Measurements from ENCODE around the gene CLCN6. TPM values are rescaled to one million over a fixed set of nuclear protein-coding genes. Genes with fewer than 3 reads are reported as not detected.

CLCN6 gene
- total RNA-seq, result 27.8 and 30.4 TPM in 2 replicates
- long read RNA-seq, partial matches to known transcripts, result 3 of 9 reads
- long read RNA-seq, other reads (novel, unspliced or antisense), result 6 of 9 reads

GRCh38 chr1:11805422-11806306, at the start of gene CLCN6, which contains the start of gene MTHFR:
Gene CLCN6, plus strand, starts transcription at chr1:11806191. Its CDS starts 72 bp downstream, at chr1:11806263.
Gene MTHFR, minus strand, starts transcription at chr1:11805964. Its CDS starts 2,848 bp downstream, at chr1:11803116.
- no peaks in the 10 kb centered on the region for H3K27me3 Mint-ChIP-seq (ENCODE audit: unreplicated experiment)
- peak; percentile 100 for DNase-seq (ENCODE audit: extremely low spot score, unreplicated experiment)
- peak within 1 kb of the TSS; percentile 100 for H3K4me3 Mint-ChIP-seq (ENCODE audit: unreplicated experiment)
- H3K36me3 Mint-ChIP-seq (ENCODE audit: unreplicated experiment), result peaks cover 26% of the 10 kb centered on the region
- peak within 1 kb of the TSS; percentile 98 for H3K27ac Mint-ChIP-seq (ENCODE audit: unreplicated experiment)
- no peaks in the 10 kb centered on the region for H3K9me3 Mint-ChIP-seq (ENCODE audit: unreplicated experiment)
- peaks cover 65% of the 10 kb centered on the region for H3K4me1 Mint-ChIP-seq (ENCODE audit: unreplicated experiment)
- TF ChIP-seq CTCF (IDR thresholded peaks at IDR 0.05), result no peak

- DNase-seq (ENCODE audit: extremely low spot score, unreplicated experiment), result no peak
- no peak overlapping the region for H3K27ac Mint-ChIP-seq (ENCODE audit: unreplicated experiment)
- no peak for TF ChIP-seq CTCF (IDR thresholded peaks at IDR 0.05)
- peaks cover 28% of the 10 kb centered on the region for H3K27me3 Mint-ChIP-seq (ENCODE audit: unreplicated experiment)
- H3K36me3 Mint-ChIP-seq (ENCODE audit: unreplicated experiment), result no peaks in the 10 kb centered on the region
- H3K9me3 Mint-ChIP-seq (ENCODE audit: unreplicated experiment), result peaks cover 5% of the 10 kb centered on the region
- H3K4me3 Mint-ChIP-seq (ENCODE audit: unreplicated experiment), result no peak overlapping the region
- peaks cover 15% of the 10 kb centered on the region for H3K4me1 Mint-ChIP-seq (ENCODE audit: unreplicated experiment)
These were observed 48.9 kb upstream of the CLCN6 start for GRCh38 chr1:11757047-11757446.

GRCh38 chr1:11759791-11760190, 46.2 kb upstream of the CLCN6 start:
- Mint-ChIP-seq H3K36me3 (ENCODE audit: unreplicated experiment) (no peaks in the 10 kb centered on the region), H3K4me1 (ENCODE audit: unreplicated experiment) (peaks cover 1% of the 10 kb centered on the region), H3K27me3 (ENCODE audit: unreplicated experiment) (peaks cover 38% of the 10 kb centered on the region), H3K27ac (ENCODE audit: unreplicated experiment) (no peak overlapping the region), H3K4me3 (ENCODE audit: unreplicated experiment) (no peak overlapping the region), H3K9me3 (ENCODE audit: unreplicated experiment) (peaks cover 5% of the 10 kb centered on the region)
- TF ChIP-seq CTCF (IDR thresholded peaks at IDR 0.05), result no peak
- DNase-seq (ENCODE audit: extremely low spot score, unreplicated experiment), result no peak

GRCh38 chr1:11761285-11761684, 44.7 kb upstream of the CLCN6 start:
- peaks cover 1% of the 10 kb centered on the region for H3K4me1 Mint-ChIP-seq (ENCODE audit: unreplicated experiment)
- H3K27ac Mint-ChIP-seq (ENCODE audit: unreplicated experiment), result no peak overlapping the region
- peaks cover 32% of the 10 kb centered on the region for H3K27me3 Mint-ChIP-seq (ENCODE audit: unreplicated experiment)
- no peak for DNase-seq (ENCODE audit: extremely low spot score, unreplicated experiment)
- no peak overlapping the region for H3K4me3 Mint-ChIP-seq (ENCODE audit: unreplicated experiment)
- no peaks in the 10 kb centered on the region for H3K36me3 Mint-ChIP-seq (ENCODE audit: unreplicated experiment)
- no peak for TF ChIP-seq CTCF (IDR thresholded peaks at IDR 0.05)
- H3K9me3 Mint-ChIP-seq (ENCODE audit: unreplicated experiment), result peaks cover 5% of the 10 kb centered on the region

- H3K4me3 Mint-ChIP-seq (ENCODE audit: unreplicated experiment), result no peak within 1 kb of the TSS
- no peak for DNase-seq (ENCODE audit: extremely low spot score, unreplicated experiment)
- H3K27me3 Mint-ChIP-seq (ENCODE audit: unreplicated experiment), result peaks cover 27% of the 10 kb centered on the region
- peaks cover 1% of the 10 kb centered on the region for H3K4me1 Mint-ChIP-seq (ENCODE audit: unreplicated experiment)
- no peaks in the 10 kb centered on the region for H3K36me3 Mint-ChIP-seq (ENCODE audit: unreplicated experiment)
- H3K9me3 Mint-ChIP-seq (ENCODE audit: unreplicated experiment), result peaks cover 3% of the 10 kb centered on the region
- no peak within 1 kb of the TSS for H3K27ac Mint-ChIP-seq (ENCODE audit: unreplicated experiment)
- TF ChIP-seq CTCF (IDR thresholded peaks at IDR 0.05), result no peak
These were observed 44.0 kb upstream of the CLCN6 start, which contains the start of gene C1orf167 for GRCh38 chr1:11761988-11762406. Gene C1orf167, plus strand, starts transcription at chr1:11762193. Its CDS starts 2,208 bp downstream, at chr1:11764401.
